HS-5 (cell line): ENCODE measurements around the gene LAMA5.

ENCODE experiments used
- DNase-seq: peaks from one replicate; pipeline ENCODE4 v3.0.0-alpha.2; 2012; ENCODE audit warnings: low read depth

Gene LAMA5

GRCh38 chr20:62357187-62357667 is 9.9 kb downstream of the LAMA5 start:
- DNase-seq = no peak

GRCh38 chr20:62356589-62357186 is 10.4 kb downstream of the LAMA5 start:
- no peak for DNase-seq

GRCh38 chr20:62355878-62356588 is 11.1 kb downstream of the LAMA5 start:
- no peak for DNase-seq

- DNase-seq = no peak
Observed at GRCh38 chr20:62355516-62355877, 11.6 kb downstream of the LAMA5 start.

- no peak for DNase-seq
Observed at GRCh38 chr20:62354811-62355341, 12.2 kb downstream of the LAMA5 start.

GRCh38 chr20:62354031-62354808 is 12.9 kb downstream of the LAMA5 start:
- no peak for DNase-seq

GRCh38 chr20:62353289-62354030 is 13.7 kb downstream of the LAMA5 start:
- DNase-seq = no peak

GRCh38 chr20:62352402-62353288 is 14.5 kb downstream of the LAMA5 start:
- DNase-seq = no peak

- DNase-seq = no peak
Observed at GRCh38 chr20:62351469-62352401, 15.4 kb downstream of the LAMA5 start.

GRCh38 chr20:62350629-62351422 is 16.3 kb downstream of the LAMA5 start:
- no peak for DNase-seq

- no peak for DNase-seq
Observed at GRCh38 chr20:62350098-62350628, 16.9 kb downstream of the LAMA5 start.

- no peak for DNase-seq
Observed at GRCh38 chr20:62349556-62350097, 17.5 kb downstream of the LAMA5 start.

- DNase-seq = no peak
Observed at GRCh38 chr20:62348604-62349003, 18.5 kb downstream of the LAMA5 start.

- no peak for DNase-seq
Observed at GRCh38 chr20:62347445-62347844, 19.7 kb downstream of the LAMA5 start.

GRCh38 chr20:62347151-62347404 is 20.0 kb downstream of the LAMA5 start:
- DNase-seq = no peak

GRCh38 chr20:62346398-62347150 is 20.5 kb downstream of the LAMA5 start:
- no peak for DNase-seq

GRCh38 chr20:62345681-62346370 is 21.3 kb downstream of the LAMA5 start:
- no peak for DNase-seq
